ENCODE data around the gene CHST9. TPM values are rescaled to one million over a fixed set of nuclear protein-coding genes. Genes with fewer than 3 reads are reported as not detected.
"Not testable (repeated sequence)": the region's sequence is repeated elsewhere in the genome, so short reads cannot be mapped to it uniquely, and the experiment has no call there.

Gene CHST9
- total RNA-seq, 1 experiment from 2014 or later: not detected

GRCh38 chr18:27104743-27105142 lies 80.4 kb downstream of the CHST9 start:
- no peak for DNase-seq (ENCODE audit: low read depth)

- no peak for DNase-seq (ENCODE audit: low read depth)
These were observed 90.5 kb downstream of the CHST9 start for GRCh38 chr18:27094621-27095020.

GRCh38 chr18:27093290-27093689 lies 91.8 kb downstream of the CHST9 start:
- DNase-seq (ENCODE audit: low read depth): not testable (repeated sequence)

- DNase-seq (ENCODE audit: low read depth): no peak
These were observed 103.4 kb downstream of the CHST9 start for GRCh38 chr18:27081701-27082100.

GRCh38 chr18:27075828-27076227 lies 109.3 kb downstream of the CHST9 start:
- no peak for DNase-seq (ENCODE audit: low read depth)

GRCh38 chr18:27073404-27073830 lies 111.7 kb downstream of the CHST9 start:
- DNase-seq (ENCODE audit: low read depth): no peak

- no peak for DNase-seq (ENCODE audit: low read depth)
These were observed 120.4 kb downstream of the CHST9 start for GRCh38 chr18:27064673-27065072.

- DNase-seq (ENCODE audit: low read depth): peak; percentile 22
These were observed 122.3 kb downstream of the CHST9 start for GRCh38 chr18:27062802-27063201.

GRCh38 chr18:27061488-27062095 lies 123.5 kb downstream of the CHST9 start:
- DNase-seq (ENCODE audit: low read depth): no peak

- DNase-seq (ENCODE audit: low read depth): no peak
These were observed 127.4 kb downstream of the CHST9 start for GRCh38 chr18:27057519-27058234.

- DNase-seq (ENCODE audit: low read depth): no peak
These were observed 130.2 kb downstream of the CHST9 start for GRCh38 chr18:27054926-27055325.

- no peak for DNase-seq (ENCODE audit: low read depth)
These were observed 135.1 kb downstream of the CHST9 start for GRCh38 chr18:27049969-27050368.

GRCh38 chr18:27045342-27045741 lies 139.8 kb downstream of the CHST9 start:
- DNase-seq (ENCODE audit: low read depth): no peak

- DNase-seq (ENCODE audit: low read depth): no peak
These were observed 142.9 kb downstream of the CHST9 start for GRCh38 chr18:27042177-27042576.

GRCh38 chr18:27040796-27041195 lies 144.3 kb downstream of the CHST9 start:
- no peak for DNase-seq (ENCODE audit: low read depth)

- DNase-seq (ENCODE audit: low read depth): no peak
These were observed 151.4 kb downstream of the CHST9 start for GRCh38 chr18:27033722-27034121.

GRCh38 chr18:27030421-27030820 lies 154.7 kb downstream of the CHST9 start:
- DNase-seq (ENCODE audit: low read depth): no peak

GRCh38 chr18:27022477-27022876 lies 162.6 kb downstream of the CHST9 start:
- no peak for DNase-seq (ENCODE audit: low read depth)

GRCh38 chr18:27017901-27018500 lies 167.1 kb downstream of the CHST9 start:
- no peak for DNase-seq (ENCODE audit: low read depth)

- no peak for DNase-seq (ENCODE audit: low read depth)
These were observed 170.3 kb downstream of the CHST9 start for GRCh38 chr18:27014841-27015240.

GRCh38 chr18:27010784-27011183 lies 174.3 kb downstream of the CHST9 start:
- no peak for DNase-seq (ENCODE audit: low read depth)

GRCh38 chr18:27009293-27009692 lies 175.8 kb downstream of the CHST9 start:
- no peak for DNase-seq (ENCODE audit: low read depth)

GRCh38 chr18:27008575-27008974 lies 176.5 kb downstream of the CHST9 start:
- no peak for DNase-seq (ENCODE audit: low read depth)
